Measurements from ENCODE around the gene MTHFD2L. TPM values are rescaled to one million over a fixed set of nuclear protein-coding genes. Genes with fewer than 3 reads are reported as not detected.

The MTHFD2L gene
- total and polyA plus RNA-seq, 10 of the 15 experiments (the other 5 are each of a cell fraction or from before 2014, with no cell fraction given) = 4.8 to 25.4 (median 14.4) TPM

- no peak overlapping the region for H3K27ac ChIP-seq (ENCODE audit: control insufficient read depth, insufficient read depth)
- no peaks in the 10 kb centered on the region for H3K9me3 ChIP-seq (replicated peaks; ENCODE audit: control insufficient read depth, insufficient read depth, low read length)
- no peak overlapping the region for H3K4me3 ChIP-seq
- no peaks in the 10 kb centered on the region for H3K36me3 ChIP-seq (ENCODE audit: control insufficient read depth in 2 of 2, insufficient read depth in 2 of 2, low read length in 1 of 2)
- ATAC-seq = no peak
- ChIA-PET CTCF (interaction anchor here (0.7 to 0.9 kb wide), 2 partner anchors 9 to 13 kb away, joined by 3 to 9 read pairs; no protein-coding TSS in a partner anchor), RAD21 (ENCODE audit: unreplicated experiment) (no interaction called here), SMC1A (ENCODE audit: uncharacterized antibody, unreplicated experiment) (interaction anchor here (0.7 kb wide), 1 partner anchor 9 kb away, joined by 3 read pairs; no protein-coding TSS in a partner anchor), POLR2A (no interaction called here)
- no peak overlapping the region for H3K4me2 ChIP-seq (ENCODE audit: control insufficient read depth, insufficient read depth)
- no peak overlapping the region for H2AFZ ChIP-seq (ENCODE audit: control insufficient read depth, low read depth, low read length)
- BruUV-seq (replicated peaks) = no TSS peak
- H3K4me1 ChIP-seq (ENCODE audit: control insufficient read depth, insufficient read depth, low read length) = peaks cover 3% of the 10 kb centered on the region
- H3K79me2 ChIP-seq (ENCODE audit: control insufficient read depth, insufficient read depth, low read length) = no peaks in the 10 kb centered on the region
- intact Hi-C loops (cut with micrococcal nuclease; ENCODE audit: unreplicated experiment) (no loop called here), in situ Hi-C loops (cut with MboI) (no loop called here)
- no peak for DNase-seq (ENCODE audit: low read depth, low spot score)
- FAIRE-seq = no peak
- 55% methylated on average over 3 of the region's 3 CpGs for WGBS (ENCODE audit: insufficient coverage, insufficient replicate concordance, low lambda C conversion rate, missing lambda C conversion rate)
- no peak overlapping the region for H3K9ac ChIP-seq (ENCODE audit: control insufficient read depth, insufficient read depth, low read length)
- no peaks in the 10 kb centered on the region for H4K20me1 ChIP-seq (ENCODE audit: control insufficient read depth, insufficient read depth)
- H3K27me3 ChIP-seq (replicated peaks in 1 of 2; ENCODE audit: control insufficient read depth in 2 of 2, insufficient read depth in 2 of 2, low read length in 1 of 2) = no peaks in the 10 kb centered on the region
- TF ChIP-seq BCLAF1 (IDR thresholded peaks at IDR 0.05) (no peak), POU2F2 (IDR thresholded peaks at IDR 0.05; ENCODE audit: borderline replicate concordance, low read depth, low read length) (no peak), SMAD1 (IDR thresholded peaks at IDR 0.05; ENCODE audit: low read depth, partially characterized antibody) (no peak), STAT3 (IDR thresholded peaks at IDR 0.05; ENCODE audit: low read depth, low read length) (no peak), ZBTB40 (IDR thresholded peaks at IDR 0.05; ENCODE audit: borderline replicate concordance) (no peak), NR2C2 (IDR thresholded peaks at IDR 0.05; ENCODE audit: borderline replicate concordance, control insufficient read depth, insufficient read length, low read depth) (no peak), MXI1 (IDR thresholded peaks at IDR 0.05; ENCODE audit: low read depth, low read length) (no peak), YBX1 (IDR thresholded peaks at IDR 0.05) (no peak), LARP7 (IDR thresholded peaks at IDR 0.05) (no peak), POLR2A (IDR thresholded peaks at IDR 0.05; ENCODE audit: low read depth, low read length) (no peak), KLF5 (IDR thresholded peaks at IDR 0.05; ENCODE audit: partially characterized antibody) (no peak), E2F4 (IDR thresholded peaks at IDR 0.05; ENCODE audit: low read depth, low read length) (no peak), CHD4 (IDR thresholded peaks at IDR 0.05) (no peak), ZBTB4 (CRISPR knock-in tag; IDR thresholded peaks at IDR 0.05) (no peak)
Measured at GRCh38 chr4:74237425-74237966, 79.6 kb downstream of the MTHFD2L start.
